ENCODE results near the gene HMGXB4. TPM values are rescaled to one million over a fixed set of nuclear protein-coding genes. Genes with fewer than 3 reads are reported as not detected.

Gene HMGXB4
- total and polyA plus RNA-seq, 9 of the 15 experiments (the other 6 are each of a cell fraction or from before 2014, with no cell fraction given): 9.9 to 31.4 (median 24.8) TPM

DNA sequence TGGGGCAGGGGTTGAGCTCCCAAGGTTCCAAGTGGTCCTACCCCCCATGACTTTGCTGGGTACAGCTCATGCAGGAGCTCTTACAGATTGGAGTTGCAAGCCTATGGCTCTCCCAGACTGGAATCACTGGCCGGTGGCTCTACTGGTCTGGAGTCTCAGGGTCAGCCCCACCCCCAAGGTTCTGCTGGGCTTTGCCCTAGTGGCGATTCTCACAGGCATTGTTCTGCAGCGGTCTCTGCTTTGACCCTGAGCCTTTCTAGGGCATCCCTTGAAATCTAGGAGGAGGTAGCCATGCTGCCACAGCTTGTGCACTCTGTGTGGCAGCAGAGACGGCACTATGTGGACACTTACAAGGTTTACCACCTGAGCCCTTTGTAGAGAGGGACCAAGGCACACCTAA, 49.3 kb upstream of the HMGXB4 start:
- no peak overlapping the region for H3K9ac ChIP-seq (ENCODE audit: insufficient read depth in 1 of 2, low read depth in 2 of 2, low read length in 2 of 2)
- H3K36me3 ChIP-seq (ENCODE audit: control insufficient read depth, insufficient read depth, low read length): peaks cover 65% of the 10 kb centered on the region
- peaks cover 3% of the 10 kb centered on the region for H3K9me1 ChIP-seq (ENCODE audit: control insufficient read depth, insufficient read depth, low read length)
- no peak for DNase-seq (ENCODE audit: extremely low read depth in 1 of 4, low spot score in 3 of 4)
- H3K4me3 ChIP-seq: no peak overlapping the region
- FAIRE-seq: no peak
- no TSS peak for BruUV-seq (replicated peaks)
- ChIA-PET CTCF (ENCODE audit: low intra/inter-chr PET ratio) (no interaction called here), POLR2A (no interaction called here)
- intact Hi-C loops (cut with micrococcal nuclease): no loop called here
- WGBS (ENCODE audit: insufficient coverage, low coverage, missing lambda C conversion rate): 100% methylated on average over 3 of the region's 4 CpGs
- peaks cover 10% of the 10 kb centered on the region; the same call in 1 of the 2 replicates for H4K20me1 ChIP-seq (replicated peaks; ENCODE audit: control insufficient read depth, insufficient read depth, low read length)
- TF ChIP-seq MCM7 (IDR thresholded peaks at IDR 0.05) (no peak), BDP1 (IDR thresholded peaks at IDR 0.05; ENCODE audit: insufficient read depth, insufficient read length) (no peak), ZBTB8A (IDR thresholded peaks at IDR 0.05; ENCODE audit: partially characterized antibody) (no peak), HCFC1 (IDR thresholded peaks at IDR 0.05; ENCODE audit: low read depth, low read length) (no peak), GMEB1 (CRISPR knock-in tag; IDR thresholded peaks at IDR 0.05) (no peak)
- TF ChIP-seq, protein P1, sequence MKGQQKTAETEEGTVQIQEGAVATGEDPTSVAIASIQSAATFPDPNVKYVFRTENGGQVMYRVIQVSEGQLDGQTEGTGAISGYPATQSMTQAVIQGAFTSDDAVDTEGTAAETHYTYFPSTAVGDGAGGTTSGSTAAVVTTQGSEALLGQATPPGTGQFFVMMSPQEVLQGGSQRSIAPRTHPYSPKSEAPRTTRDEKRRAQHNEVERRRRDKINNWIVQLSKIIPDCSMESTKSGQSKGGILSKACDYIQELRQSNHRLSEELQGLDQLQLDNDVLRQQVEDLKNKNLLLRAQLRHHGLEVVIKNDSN (CRISPR knock-in tag; IDR thresholded peaks at IDR 0.05): no peak
- TF ChIP-seq, protein P2, sequence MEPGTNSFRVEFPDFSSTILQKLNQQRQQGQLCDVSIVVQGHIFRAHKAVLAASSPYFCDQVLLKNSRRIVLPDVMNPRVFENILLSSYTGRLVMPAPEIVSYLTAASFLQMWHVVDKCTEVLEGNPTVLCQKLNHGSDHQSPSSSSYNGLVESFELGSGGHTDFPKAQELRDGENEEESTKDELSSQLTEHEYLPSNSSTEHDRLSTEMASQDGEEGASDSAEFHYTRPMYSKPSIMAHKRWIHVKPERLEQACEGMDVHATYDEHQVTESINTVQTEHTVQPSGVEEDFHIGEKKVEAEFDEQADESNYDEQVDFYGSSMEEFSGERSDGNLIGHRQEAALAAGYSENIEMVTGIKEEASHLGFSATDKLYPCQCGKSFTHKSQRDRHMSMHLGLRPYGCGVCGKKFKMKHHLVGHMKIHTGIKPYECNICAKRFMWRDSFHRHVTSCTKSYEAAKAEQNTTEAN (CRISPR knock-in tag; IDR thresholded peaks at IDR 0.05): no peak
- H3K4me1 ChIP-seq (replicated peaks in 1 of 2; ENCODE audit: control insufficient read depth in 2 of 2, insufficient read depth in 2 of 2, low read length in 2 of 2): peaks cover 20 to 40% of the 10 kb centered on the region in 2 experiments
- no peaks in the 10 kb centered on the region for H3K9me3 ChIP-seq (replicated peaks; ENCODE audit: control insufficient read depth, insufficient read depth, low read depth, low read length)
- no peak overlapping the region for H2AFZ ChIP-seq (ENCODE audit: low read depth, low read length)
- ATAC-seq: no peak
- H3K4me2 ChIP-seq (ENCODE audit: insufficient read depth, low read length): no peak overlapping the region
- no peak overlapping the region for H3K27ac ChIP-seq (ENCODE audit: extremely low read depth, low read depth, low read length)
- H3K27me3 ChIP-seq (ENCODE audit: control insufficient read depth in 2 of 2, insufficient read depth in 2 of 2, low read length in 2 of 2): no peaks in the 10 kb centered on the region
- H3K79me2 ChIP-seq (ENCODE audit: control insufficient read depth, insufficient read depth, low read length): peaks cover 45% of the 10 kb centered on the region
- in situ Hi-C loops (cut with MboI): no loop called here
